Suprapubic skin (tissue), 4 donors: ENCODE results near the gene CA7.

Source experiments
- EP300 ChIP-seq: sonication (generic); formaldehyde crosslinking; IDR thresholded peaks from one replicate; pipeline ENCODE4 v1.6.1; 2017; ENCODE audit warnings: antibody characterized with exemption
- POLR2A ChIP-seq, 2 donors: fragments of 450-650 bp; IDR thresholded peaks; one replicate each; pipeline ENCODE4 v1.6.1; 2017; ENCODE audit warnings: antibody characterized with exemption in 2 of 2, mild to moderate bottlenecking in 2 of 2, moderate library complexity in 2 of 2
- POLR2AphosphoS5 ChIP-seq, 3 donors: sonication (generic); formaldehyde crosslinking; IDR thresholded peaks; one replicate each; pipeline ENCODE4 v1.6.1; 2017; ENCODE audit warnings: antibody characterized with exemption in 3 of 3
- TF ChIP-seq, protein P1 (sequence below), 2 donors: fragments of 200-600 bp in 1 of 2; fragments of 450-650 bp in 1 of 2; sonication (generic) in 1 of 2; IDR thresholded peaks; one replicate each; pipeline ENCODE4 v1.5.1; 2016 to 2019; ENCODE audit warnings: antibody characterized with exemption in 2 of 2, mild to moderate bottlenecking in 1 of 2, moderate library complexity in 1 of 2

DNA sequence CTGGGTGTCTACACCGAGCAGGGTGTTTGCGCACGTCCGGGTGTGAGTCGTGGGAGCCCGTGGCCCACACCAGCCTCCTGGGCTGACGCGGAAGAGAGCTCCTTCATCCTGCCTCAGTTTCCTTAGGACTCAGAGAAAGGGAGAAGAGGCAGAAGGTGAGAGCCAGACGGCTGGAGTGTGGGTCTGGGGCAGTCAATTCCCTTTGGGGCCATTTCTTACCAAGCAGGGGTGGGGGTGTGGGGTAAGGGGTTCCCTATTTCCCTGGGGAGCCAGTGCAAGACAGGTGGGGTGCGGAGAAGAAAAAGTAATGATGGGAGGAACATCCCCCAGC is 831 bp downstream of the CA7 start:
- TF ChIP-seq, protein P1, sequence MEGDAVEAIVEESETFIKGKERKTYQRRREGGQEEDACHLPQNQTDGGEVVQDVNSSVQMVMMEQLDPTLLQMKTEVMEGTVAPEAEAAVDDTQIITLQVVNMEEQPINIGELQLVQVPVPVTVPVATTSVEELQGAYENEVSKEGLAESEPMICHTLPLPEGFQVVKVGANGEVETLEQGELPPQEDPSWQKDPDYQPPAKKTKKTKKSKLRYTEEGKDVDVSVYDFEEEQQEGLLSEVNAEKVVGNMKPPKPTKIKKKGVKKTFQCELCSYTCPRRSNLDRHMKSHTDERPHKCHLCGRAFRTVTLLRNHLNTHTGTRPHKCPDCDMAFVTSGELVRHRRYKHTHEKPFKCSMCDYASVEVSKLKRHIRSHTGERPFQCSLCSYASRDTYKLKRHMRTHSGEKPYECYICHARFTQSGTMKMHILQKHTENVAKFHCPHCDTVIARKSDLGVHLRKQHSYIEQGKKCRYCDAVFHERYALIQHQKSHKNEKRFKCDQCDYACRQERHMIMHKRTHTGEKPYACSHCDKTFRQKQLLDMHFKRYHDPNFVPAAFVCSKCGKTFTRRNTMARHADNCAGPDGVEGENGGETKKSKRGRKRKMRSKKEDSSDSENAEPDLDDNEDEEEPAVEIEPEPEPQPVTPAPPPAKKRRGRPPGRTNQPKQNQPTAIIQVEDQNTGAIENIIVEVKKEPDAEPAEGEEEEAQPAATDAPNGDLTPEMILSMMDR (IDR thresholded peaks at IDR 0.05): no peak
- TF ChIP-seq POLR2AphosphoS5 (IDR thresholded peaks at IDR 0.05) (no peak), EP300 (no peak), POLR2A (IDR thresholded peaks at IDR 0.05) (no peak)
